Amygdala (tissue), 56 donors: Measurements from ENCODE around the gene MIER2.

Experiments used
- DNase-seq, 56 donors: peaks; one replicate each; lab custom pipeline; 2025; lab: John Stamatoyannopoulos, UW

MIER2 gene

DNA sequence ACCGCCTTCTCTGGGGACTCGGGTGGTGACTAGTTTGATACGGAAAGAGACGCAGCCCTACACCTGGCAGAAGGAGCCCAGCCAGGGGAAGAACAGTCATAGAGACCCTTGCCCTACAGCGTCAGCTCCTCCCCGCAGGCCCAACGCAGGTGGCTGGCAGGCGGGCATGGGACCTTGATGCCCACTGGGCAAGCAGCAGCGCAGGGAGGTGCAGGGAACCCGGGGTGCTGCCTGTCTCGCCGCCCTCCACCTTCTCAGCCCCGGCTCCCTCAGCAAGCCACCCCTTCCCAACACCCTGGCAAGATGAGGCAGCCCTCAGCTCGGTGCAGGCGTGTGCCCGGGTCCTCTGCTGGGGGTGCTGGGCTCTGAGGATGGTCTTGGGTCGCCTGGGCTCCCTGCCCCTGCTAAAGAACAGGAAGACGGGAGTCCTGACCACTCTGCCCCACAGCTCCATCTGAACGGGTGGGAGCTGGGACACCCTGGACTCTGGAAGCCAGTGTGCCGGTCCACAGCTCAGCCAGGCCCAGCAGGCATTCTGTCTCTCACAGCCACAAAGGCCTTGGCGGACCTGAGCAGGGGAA is 9.0 kb downstream of the MIER2 start:
- no peak for DNase-seq

DNA sequence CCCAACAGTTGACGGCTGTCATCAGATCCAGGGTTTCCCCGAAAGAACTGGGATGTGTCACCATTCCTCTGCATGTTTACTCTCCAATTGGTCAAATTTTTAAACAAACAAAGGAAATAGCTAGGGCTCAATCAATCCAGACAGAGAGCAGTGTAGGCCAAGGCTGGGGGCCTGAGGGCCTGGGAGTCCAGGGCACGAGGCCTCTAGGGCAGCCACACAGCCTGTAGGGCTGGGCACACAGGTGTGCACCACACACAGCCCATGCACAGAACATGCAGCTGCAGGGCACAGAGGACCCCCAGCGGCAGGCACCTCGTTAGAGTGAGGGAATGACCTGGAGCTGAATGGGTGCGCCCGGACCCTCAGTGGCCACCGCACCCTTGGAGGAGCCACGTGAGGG is 9.5 kb downstream of the MIER2 start:
- DNase-seq = no peak

DNA sequence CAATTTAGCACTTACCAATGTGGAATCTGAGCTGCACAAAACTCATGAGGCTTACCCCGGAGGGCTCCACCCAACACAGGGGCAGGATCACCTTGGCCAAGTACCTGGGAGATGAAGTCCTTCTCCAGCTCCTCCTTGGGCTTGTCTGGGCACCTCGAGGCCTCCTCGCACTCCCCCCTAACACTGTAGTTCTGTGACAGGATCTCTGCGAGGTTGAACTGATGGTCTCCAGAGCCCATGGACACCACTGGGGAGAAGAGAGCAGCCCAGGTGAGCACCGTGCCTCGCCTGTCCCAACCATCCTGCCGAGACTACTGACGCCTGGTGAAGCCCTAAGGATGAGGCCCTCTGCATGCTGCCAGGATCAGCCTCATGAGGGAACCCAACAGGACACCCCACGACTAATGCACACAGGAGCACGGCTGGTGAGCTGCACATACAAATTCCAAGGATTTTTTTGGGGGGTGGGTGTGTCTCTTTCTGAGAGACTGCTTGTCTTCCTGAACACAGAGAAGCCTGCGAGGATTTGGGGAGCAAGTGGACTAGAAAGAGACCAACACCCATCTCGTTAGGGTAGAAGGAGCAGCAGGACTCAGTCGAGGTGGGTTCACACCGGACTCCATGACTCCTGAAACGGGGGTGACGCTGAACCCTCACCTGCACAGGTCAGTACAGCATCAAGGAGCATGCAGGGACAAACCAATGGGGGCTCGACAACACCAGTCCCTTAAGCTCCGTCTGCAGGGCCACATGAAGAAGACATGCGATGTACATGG is 10.1 kb downstream of the MIER2 start:
- DNase-seq = no peak

- DNase-seq = no peak
Observed at GRCh38 chr19:330503-330902, 14.1 kb downstream of the MIER2 start.

- no peak for DNase-seq
Observed at GRCh38 chr19:329876-330275, 14.7 kb downstream of the MIER2 start.

DNA sequence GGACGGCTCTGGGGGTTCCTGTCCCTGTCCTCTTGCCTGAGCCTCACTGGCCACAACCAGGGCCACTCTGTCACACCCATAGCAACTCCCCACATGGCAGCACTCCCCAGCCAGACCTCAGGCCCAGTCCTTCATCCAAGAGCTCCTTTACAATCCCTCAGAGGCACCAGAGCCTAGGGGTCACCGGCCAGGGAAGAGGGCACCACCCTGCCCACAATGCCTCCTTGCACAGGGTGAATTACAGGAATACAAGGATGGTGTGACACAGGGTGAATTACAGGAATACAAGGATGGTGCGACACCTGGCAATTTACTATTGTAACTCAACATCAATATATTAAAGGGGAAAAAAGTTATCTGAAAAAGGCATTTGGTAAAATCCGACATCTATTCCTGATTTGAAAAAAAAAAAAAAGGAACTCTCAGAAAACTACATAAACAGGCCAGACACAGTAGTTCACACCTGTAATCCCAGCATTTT is 16.5 kb downstream of the MIER2 start:
- no peak for DNase-seq

- DNase-seq = no peak
Observed at GRCh38 chr19:327291-328024, 17.1 kb downstream of the MIER2 start.

- no peak for DNase-seq
Observed at GRCh38 chr19:326871-327270, 17.7 kb downstream of the MIER2 start.

GRCh38 chr19:325937-326565 is 18.5 kb downstream of the MIER2 start:
- DNase-seq = no peak

DNA sequence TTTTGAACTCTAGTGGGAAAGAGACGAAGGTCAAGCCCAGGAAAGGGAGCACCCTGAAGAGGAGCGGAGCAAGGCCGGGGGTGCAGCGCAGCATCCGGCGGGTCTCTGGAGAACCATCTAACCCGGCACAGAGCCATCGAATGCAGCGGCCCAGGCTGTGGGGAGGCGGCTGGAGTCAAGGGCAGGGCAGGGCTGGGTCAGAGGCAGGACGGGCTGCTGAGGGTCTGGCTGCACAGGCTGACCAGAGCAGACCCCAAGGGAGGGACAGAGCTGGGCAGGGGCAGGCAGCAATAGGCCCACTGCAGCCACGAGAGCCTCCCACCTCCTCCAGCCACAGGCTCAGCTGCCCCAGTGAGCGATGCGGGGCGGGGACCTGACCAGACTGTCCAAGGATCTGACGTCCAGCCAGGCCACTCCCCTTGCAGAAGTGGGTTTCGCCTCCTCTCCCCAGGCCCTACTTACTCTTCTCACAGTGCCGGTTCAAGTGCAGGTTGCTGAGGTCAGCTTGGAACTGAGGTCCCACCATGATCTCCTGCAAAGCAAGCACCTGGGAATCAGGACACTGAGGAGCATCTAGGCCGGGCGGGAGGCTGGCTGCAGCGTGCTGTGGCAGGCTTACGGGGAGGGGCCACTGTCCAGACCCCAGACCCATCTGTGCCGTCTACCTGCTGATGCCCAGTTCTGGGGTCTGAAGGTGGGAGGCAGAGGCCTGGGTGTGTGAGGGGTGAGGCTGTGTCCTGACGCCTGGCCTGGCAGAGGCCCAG is 19.2 kb downstream of the MIER2 start:
- DNase-seq = no peak

GRCh38 chr19:324716-325115 is 19.9 kb downstream of the MIER2 start:
- DNase-seq = no peak

DNA sequence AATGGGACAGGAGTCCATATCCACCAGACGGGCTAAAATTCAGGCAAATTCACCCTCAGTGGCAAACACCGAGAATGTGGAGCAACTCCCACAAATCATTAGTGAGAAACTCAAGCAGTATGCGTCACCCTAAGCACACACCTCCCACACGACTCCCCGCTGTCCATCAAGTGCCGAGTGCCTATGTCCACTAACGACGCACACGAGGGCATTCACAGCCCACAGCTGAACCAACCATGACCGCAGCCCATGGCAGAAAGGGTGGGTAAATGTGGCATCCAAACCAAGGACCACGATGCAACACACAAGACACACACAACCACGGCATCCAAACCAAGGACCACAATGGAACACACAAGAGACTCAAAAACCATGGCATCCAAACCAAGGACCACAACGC is 22.0 kb downstream of the MIER2 start:
- no peak for DNase-seq

DNA sequence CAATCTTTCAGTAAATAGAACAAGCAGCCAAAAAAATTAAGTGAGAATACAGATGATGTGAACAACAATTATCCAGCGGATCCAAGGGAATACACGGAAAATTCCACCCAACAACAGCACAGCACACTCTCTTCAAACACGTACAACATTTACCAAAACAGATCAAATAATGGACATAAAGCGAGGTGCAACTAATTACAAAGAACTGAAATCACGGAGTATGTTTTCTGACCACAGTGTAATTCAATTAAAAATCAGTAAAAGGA is 26.2 kb downstream of the MIER2 start:
- DNase-seq = no peak

DNA sequence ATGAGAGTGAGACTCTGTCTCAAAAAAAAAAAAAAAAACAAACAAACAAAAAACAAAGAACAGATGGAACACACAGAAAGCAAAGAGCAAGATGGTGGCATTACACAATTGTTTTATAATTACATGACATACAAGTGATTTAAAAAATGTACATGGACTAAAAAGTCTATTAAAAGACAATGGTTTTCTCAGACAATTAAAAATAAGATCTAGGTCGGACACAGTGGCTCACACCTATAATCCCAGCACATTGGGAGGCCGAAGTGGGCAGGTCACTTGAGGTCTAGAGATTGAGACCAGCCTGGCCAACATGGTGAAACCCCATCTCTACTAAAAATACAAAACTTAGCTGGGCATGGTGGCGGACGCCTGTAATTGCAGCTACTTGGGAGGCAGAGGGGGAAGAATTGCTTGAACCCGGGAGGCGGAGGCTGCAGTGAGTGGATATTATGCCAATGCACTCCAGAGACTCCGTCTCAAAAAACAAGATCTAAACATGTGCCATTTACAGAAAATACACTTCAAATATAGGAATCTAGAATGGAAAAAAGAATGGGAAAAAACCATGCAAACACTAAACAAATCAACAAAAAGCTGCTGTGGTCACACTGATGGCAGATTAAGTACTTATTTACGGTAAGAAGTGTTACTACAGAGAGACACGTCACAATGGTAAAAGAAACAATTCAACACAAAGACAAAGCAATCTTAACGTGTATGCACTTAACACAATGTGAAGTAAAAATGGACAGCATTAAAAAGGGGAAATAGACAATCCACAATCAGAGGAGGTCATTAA is 26.7 kb downstream of the MIER2 start:
- no peak for DNase-seq

DNA sequence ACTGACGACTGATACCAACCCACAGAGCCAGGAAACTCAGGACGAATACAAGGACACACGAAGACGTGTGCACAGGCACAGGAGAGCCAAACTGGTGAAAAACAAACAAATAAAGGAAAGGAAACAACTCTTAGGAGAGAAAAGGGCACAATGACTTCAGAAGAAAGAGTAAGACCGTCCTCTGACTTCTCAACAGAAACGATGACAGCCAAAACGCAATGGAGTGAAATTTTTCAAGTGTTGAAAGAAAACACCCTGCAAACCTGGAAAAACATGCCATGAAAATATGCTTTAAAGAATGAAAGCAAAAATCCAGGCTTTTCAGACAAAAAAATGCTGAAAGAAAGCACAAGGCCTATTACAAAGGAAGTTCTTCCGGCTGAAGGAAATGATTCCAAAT is 28.8 kb downstream of the MIER2 start:
- no peak for DNase-seq

GRCh38 chr19:313988-314815 is 30.4 kb downstream of the MIER2 start:
- DNase-seq = no peak

GRCh38 chr19:313169-313987 is 31.2 kb downstream of the MIER2 start:
- DNase-seq = no peak

DNA sequence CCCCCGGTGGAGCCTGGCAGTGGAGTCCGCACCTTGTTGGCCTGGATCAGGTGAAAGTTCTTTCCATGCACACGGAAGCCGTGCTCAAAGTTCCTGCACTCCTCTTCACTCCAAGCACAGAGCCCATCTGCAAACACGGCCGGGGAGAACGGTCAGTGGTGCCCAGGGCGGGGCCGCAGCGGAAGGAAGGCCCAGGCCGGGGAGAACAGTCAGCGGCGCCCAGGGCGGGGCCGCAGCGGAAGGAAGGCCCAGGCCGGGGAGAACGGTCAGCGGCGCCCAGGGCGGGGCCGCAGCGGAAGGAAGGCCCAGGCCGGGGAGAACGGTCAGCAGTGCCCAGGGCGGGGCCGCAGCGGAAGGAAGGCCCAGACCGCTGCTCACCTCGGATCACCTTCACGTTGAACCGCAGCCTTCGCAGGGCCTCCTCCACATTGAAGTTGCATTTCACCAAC is 32.8 kb downstream of the MIER2 start:
- no peak for DNase-seq
